Lung microvascular endothelial cell (primary cell): ENCODE measurements around the gene GLTP. TPM values are rescaled to one million over a fixed set of nuclear protein-coding genes. Genes with fewer than 3 reads are reported as not detected.
"Not testable (repeated sequence)": the region's sequence is repeated elsewhere in the genome, so short reads cannot be mapped to it uniquely, and the experiment has no call there.

Source experiments
- DNase-seq, 2 donors: peaks; one replicate each; pipeline versions ENCODE4 v3.0.0 to v3.0.0-alpha.2; 2010; ENCODE audit warnings: low read depth in 2 of 2
- total RNA-seq: library from RNA; depleted of rRNA; stranded (reverse); fragments of >200 nt; gene quantifications from 2 replicates; pipeline ENCODE4 v1.2.1, GENCODE V29; 2014

GLTP gene, protein sequence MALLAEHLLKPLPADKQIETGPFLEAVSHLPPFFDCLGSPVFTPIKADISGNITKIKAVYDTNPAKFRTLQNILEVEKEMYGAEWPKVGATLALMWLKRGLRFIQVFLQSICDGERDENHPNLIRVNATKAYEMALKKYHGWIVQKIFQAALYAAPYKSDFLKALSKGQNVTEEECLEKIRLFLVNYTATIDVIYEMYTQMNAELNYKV
- total RNA-seq, result 41.8 and 44.6 TPM in 2 replicates

DNA sequence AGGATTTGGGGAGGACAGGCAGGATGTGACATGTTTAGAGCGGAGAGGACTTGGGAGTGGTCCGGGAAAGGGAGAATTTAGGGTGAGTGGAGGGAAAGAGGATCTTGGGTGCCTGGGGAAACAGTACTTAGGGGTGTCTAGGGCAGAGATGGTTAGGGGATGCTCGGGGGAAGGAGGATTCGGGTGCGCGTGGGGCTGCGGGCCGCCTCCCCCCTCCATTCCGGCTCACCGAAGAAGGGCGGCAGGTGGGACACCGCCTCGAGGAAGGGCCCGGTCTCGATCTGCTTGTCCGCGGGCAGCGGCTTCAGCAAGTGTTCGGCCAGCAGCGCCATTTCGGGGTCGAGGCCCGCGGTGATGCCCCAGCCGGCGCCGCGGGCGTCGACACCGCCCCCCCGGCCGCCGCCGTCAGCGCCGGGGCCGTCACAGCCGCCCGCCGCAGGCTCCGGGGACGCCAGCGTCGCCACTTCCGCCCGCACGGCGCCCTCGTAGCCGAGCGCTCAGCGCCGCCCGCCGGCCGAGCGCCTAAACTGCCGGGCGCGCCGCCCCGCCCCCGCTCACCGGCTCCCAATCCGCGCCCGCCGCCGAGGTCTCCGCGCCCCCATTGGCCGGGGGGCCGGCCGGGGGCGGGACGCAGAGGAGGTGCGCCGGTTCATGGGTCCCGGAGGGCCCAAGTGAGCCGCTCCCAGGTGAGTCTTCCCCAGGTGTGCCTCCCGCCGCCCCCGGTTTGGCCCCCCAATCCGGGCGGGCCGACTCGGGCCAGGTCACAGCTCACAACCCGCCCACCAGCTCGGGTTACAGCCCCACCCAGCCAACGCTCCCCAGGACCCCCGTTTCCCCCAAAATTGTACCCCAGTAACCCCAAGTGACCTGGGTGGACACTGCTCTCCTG lies at the start of gene GLTP:
Gene GLTP, minus strand, starts transcription at position 499 of the 889 bp plus-strand sequence. Its CDS starts 167 bp downstream, at position 332.
- DNase-seq, result peak; percentile 87 to 89

DNA sequence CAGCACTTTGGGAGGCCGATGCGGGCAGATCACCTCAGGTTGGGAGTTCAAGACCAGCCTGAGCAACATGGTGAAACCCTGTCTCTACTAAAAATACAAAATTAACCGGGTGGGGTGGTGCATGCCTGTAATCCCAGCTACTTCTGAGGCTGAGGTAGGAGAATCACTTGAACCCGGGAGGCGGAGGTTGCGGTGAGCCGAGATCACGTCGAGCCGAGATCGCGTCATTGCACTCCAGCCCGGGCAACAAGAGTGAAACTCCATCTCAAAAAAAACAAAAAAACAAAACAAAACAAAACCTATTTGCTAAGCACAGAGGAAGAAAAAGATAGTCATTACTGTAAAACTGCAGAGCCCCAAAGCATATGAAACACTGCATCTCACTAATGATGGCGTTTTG lies 49.0 kb upstream of the GLTP start:
- not testable (repeated sequence) for DNase-seq

DNA sequence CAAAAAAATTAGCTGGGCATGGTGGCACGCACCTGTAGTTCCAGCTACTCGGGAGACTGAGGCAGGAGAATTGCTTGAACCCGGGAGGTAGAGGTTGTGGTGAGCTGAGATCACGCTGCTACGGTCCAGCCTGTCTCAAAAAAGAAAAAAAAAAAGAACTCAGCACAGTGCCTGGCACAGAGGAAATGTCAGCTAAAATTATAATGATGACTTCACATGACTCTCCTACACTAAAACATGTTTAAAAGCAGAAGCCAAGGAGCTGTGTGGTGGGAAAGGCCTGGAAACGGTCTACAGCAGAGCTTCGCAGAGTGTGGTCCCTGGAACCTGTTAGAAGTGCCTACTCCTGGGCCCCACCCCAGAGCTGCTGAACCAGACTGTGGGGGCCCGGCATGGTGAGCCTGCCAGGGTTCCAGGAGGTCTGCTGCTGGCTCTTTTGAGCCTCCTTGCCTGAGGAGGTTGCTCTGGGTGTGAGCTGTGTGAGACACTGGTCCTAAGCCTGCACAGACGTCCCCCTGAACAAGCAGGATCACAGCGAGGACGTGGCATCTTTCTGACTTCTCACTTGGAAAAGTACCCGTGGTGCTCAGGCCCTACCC lies 47.8 kb upstream of the GLTP start:
- DNase-seq, result no peak

DNA sequence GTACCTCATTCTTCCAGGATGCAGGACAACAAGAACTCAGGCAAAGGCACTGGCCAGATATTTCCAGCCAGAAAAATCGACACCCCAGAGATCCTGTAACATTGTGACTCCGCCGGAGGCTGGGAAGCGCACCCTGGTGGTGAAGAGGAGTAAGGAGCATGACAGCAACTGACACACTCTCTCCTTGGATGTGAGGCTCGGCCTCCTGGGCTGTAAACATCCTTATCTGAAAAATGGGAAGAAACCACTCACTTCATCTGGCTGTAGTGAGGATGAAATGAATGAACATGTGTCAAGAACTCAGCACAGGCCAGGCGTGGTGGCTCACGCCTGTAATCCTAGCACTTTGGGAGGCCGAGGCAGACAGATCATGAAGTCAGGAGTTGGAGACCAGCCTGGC lies 47.3 kb upstream of the GLTP start:
- peak; percentile 68 to 71 for DNase-seq

DNA sequence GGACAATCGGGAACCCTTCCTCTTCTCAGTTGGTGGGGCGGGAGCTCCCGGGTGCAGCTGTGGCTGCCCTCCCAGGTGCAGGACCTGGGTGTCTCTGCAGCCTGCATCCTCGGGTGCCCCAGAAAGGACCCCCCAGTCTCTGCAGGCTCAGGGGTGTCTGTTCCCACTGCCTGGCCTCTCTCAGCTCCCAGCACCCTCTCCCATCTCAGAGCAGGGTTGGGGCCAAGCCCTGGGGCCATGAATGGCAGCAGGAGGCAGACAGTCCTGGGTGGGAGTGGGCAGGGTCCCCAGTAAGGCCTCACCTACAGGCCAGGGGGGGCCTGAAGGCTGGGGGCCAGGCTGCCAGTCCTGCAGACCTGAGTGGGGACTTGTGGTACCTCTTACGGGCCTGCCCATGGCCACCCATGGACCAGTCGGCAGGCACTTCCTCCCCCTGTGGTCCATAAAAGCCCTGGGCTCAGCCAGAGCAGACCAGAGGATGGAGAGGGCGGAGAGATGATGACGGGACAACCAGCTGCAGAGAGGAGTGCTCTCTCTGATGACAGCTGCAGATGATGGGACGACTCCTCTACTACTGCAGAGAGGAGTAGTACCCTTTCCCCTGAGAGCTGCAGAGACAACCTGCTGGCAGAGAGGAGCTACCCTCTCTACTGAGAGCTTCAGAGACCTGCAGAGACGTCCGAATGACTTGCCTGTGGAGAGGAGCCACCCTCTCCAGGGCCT lies 46.3 kb upstream of the GLTP start:
- no peak for DNase-seq

DNA sequence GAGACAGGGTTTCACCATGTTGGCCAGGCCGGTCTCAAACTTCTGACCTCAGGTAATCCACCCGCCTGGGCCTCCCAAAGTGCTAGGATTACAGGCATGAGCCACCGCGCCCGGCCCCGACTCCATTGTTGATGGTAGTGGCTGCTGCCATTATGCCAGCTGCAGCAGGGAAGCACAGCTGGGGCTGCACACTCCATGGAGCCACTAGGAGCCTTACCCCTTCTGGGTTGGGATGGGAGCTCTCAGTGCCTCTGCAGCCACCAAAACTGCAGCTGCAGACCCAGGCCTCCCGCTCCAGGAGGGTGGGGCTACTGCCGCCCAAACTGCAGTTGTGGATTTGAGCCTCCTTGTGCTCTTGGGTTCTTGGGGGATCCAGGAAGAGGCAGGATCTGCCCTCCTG lies 45.7 kb upstream of the GLTP start:
- no peak for DNase-seq

DNA sequence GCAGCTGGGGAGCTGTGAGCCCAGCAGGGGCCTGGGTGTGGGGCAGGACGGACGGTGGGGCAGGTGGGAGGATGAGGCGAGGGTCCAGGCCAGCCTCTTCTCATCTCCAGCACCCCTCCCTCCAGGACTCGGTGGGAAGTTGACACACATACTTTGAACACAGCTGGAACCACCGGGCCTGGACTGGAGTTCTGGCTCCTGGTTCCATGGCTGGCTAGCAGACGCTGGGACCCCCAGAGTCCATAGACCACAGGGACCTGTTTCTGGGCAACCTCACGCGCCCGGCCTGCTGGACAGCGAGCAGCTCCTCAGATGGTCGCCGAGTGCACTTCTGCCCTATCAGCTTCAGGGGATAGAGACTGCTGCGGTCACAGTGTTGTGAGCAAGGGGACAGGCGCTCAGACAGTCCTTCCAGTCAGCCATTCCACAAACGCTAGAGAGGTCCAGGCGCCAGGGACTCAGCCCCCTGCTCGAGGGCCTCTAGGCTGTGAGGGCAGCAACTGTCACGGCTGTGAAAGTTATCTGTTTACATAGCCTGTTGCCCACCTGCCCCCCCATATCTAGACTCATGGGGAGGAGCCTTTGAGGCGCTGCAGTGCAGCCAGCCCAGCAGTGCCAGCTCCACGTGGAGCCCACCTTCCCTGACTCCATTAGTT lies 45.0 kb upstream of the GLTP start:
- DNase-seq, result no peak

DNA sequence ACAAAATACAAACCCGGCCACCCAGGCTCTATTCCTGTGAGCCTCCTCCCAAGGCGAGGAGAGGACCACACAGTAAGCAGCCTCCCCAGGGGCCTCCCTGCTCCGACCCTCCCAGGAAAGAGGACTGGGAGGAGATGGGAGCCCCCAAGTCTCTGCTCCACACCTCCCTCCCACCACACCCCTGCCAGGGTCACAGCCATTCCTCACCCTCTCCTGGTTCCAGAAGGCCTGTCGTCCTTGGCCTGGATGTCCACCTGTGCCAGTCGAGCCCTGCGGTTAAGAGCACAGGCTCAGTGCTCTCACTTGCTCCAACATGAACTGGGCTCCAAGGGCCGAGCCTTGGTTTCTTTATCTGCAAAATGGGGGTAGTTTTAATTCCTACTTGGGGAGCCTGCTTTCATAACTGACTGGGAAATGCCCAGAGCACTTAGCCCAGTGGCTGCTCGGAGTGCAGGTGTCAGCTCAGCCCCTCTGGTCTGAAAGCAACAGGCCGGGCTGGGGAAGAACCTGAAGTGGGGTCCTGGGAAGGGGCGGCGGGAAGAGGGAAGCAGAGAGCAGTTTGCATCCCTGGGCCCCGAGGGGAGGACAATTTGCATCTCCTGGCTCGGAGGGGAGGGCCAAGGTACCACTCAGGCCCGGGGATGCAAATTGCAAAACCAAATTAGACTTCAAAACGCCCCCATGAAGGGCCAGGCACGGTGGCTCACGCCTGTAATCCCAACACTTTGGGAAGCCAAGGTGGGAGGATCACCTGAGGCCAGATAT lies 43.3 kb upstream of the GLTP start:
- no peak for DNase-seq

DNA sequence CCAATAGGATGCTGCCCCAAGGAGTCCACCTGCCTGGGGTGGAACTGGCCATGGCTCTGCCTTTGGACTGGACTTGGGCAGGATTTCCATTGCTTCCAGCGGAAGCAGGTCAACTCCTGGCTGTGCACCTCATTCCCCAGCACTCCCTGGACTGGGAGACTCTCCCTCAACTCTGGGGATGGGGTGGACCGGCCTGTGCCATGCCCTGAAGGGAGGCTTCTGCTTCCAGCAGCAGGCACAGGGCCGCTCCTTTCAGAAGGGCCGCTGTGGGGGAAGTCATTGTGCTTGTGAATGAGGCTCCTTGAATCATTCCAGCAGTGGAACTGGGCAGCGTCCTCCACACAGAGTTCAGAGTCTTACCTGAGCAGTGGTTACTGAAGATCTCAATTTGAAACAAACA lies 42.7 kb upstream of the GLTP start:
- no peak for DNase-seq

DNA sequence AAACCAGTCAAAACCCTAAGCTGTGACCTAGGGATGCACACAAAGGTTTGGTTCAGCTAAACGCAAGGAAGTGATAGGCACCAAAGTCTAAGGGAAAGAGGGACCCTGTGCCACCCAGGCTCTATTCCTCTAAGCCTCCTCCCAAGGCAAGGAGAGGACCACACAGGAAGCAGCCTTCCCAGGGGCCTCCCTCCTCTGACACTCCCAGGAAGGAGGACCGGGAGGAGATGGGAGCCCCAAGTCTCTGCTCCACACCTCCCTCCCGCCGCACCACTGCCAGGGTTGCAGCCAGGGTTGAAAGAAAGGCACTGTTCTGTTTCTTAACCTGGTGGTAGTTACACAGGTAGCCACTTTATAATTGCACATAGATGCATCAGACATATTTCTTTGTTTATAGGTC lies 41.6 kb upstream of the GLTP start:
- DNase-seq, result no peak

DNA sequence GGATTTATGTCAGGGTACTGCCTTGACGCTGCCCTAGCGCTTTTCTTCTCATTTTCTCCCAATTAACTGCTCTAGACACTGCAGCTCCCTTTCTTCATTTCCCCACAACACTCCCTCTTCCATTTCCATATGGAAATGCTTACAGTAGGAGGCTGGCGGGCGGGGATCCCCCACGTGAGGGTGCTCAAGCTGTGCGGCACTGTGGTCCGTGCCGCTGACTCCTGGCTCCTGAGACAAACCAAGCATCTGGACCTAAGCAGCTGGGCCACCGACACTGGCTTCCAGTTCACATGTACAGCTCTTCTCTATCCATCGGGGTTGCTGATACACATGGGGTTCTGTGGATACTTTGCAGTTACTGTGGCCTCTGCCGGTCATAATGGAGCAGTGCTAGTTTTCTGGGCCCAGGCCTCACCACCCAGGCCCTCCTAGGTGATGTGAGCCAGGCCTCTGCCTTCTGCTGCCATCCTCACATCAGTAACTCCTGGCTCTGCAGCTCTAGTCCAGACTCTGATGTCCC lies 40.0 kb upstream of the GLTP start:
- DNase-seq, result no peak

DNA sequence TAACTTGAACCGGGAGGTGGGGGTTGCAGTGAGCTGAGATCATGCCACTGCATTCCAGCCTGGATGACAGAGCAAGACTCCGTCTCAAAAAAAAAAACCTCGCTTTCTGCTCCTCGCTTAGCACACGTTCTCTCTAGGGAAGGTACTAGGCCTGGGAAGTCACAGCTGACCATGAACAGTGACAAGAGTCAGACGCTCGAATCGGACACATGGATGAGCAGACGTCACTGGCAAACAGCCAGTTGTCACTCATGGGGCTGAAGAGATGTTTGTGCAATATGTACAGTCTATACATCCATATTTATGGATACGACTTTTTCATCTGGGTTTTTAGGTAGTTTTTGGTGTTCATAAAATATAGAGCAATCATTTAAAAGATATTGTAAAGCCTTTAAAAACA lies 39.1 kb upstream of the GLTP start:
- no peak for DNase-seq

DNA sequence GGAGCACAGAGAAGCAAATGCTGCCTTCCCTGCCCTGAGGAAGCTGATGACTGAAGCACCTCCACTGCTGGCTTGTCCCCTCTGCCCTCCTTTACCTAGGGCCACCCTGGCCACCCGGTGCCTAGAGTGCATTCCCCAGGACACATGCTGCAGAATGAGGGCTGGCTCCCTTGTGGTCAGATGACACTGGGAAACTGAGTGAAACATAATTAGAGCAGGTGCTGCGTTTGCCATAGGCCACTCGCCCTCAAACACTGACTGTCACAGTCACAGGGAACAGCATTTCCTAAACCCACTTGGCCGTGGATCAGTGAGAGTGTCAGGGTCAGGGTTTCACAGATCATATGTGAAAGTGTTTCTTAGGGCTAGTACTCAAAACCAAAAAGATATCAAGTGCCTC lies 35.7 kb upstream of the GLTP start:
- DNase-seq, result no peak

DNA sequence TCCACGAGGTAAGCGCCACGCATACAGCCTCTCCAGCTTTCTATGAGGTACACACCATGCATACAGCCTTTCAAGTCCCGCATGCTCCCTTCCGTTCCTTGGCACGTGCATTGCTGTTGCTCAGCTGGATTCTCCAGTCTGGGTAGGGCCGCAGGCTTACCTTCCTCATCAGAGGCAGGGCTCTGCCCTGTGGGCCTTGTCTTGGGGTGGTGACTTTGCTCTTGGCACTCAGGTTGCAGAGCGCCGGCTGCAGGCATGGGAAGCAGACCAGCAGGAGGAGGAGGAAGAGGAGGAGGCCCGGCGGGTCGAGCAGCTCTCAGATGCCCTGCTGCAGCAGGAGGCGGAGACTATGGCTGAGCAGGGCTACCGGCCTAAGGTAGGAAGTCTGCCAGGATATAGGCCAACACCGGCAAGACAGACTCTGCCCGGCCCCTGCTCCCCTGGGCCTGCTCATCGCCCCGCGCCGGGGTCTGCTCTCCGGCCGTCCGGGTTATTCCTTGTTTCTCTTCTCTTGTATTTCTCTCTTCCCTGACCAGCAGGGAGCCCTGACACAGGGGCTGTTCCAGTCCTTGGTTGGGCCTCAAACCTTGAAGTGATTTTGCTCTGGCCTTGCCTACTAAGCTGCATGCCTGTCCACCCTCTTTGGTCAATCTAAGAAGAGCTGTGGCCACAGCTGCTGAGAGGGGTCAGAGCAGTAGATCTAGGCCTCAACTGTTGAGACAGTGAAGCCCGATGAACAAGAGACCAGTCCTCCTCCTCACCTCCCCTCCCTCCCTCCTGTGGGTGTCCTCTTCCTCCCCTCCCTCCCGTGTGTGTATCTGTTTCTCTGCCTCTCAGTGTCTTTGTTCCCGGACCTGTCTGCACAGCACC lies 35.1 kb upstream of the GLTP start:
- DNase-seq, result no peak

DNA sequence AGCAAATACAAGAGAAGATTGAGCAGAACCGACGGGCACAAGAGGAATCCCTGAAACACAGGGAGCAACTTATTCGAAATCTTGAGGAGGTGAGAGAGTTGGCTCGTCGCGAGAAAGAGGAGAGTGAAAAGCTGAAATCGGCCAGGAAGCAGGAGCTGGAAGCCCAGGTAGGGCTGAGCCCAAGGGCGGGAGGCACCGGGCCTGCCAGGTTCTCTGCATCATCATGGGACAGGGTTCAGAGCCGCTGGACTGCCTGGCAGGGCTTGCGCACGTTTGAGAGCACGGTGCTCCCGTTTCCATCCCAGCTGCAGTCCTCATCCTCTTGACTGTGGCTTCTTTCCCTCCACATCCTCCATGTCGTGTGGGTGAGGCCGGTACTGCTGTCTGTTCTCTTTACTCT lies 34.1 kb upstream of the GLTP start:
- no peak for DNase-seq

DNA sequence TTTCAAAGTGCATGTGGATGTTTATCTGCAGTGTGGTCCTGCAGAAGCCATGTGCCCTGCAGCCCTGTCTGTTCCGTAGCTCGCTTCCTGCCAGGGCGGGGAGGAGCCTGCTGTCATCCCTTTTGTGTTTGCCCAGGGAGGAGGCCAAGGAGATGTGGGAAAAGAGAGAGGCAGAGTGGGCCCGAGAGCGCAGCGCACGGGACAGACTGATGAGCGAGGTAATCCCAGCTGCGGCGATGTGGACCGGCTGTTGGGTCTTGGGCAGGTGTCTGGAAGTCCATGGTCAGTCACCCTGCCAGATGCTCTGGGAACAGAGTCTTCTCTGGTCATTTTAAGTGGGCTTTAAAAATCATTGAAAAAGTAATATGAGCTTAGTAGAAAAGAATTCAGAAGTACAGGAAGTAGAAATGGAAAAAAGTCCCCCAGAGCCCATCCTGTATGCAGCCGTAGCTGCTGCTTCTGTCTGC lies 32.5 kb upstream of the GLTP start:
- peak; percentile 37 to 63 for DNase-seq

DNA sequence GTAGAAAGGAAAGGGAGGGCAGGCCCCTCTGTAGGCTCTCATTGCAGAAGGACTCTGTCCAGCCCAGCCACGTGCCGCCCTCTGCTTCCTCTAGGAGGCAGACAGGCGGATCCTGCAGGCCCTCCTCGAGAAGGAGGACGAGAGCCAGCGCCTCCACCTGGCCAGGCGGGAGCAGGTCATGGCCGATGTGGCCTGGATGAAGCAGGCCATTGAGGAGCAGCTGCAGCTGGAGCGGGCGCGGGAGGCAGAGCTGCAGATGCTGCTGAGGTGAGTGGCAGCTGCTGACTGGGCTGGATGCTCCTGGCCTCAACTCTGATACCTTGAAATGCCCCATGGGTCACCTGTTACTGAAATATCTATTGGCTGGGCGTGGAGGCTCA lies 30.6 kb upstream of the GLTP start:
- DNase-seq, result peak in 1 of 2 donors; percentile 61

DNA sequence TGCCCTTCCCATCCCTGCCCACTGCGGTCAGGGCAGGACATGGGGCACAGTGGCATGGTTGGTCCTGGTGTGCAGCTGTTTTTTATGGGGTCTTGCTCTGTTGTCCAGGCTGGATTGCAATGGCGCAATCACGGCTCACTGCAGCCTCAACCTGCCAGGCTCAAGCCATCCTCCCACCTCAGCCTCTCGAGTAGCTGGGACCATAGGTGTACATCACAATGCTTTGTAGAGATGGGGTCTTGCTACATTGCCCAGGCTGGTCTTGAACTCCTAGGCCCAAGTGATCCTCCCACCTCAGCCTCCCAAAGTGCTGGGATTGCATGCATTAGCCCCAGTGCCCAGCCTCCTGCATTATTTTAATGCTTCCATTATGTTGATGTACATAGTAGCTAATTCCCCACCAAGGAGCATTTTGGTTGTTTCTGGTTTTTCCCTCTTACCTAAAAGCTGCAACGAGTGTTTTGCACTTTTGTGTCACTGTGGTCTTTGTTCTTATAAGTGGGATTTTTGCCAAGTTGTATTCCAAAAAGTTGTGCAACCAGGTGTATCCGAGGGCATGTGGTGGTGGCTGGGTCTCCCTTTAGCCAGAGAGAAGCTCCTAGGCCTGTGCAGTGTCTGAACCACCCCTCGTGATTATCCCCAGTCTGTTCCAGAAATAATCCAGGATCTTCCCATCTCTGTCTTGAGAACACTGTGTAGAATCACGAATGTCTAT lies 30.1 kb upstream of the GLTP start:
- DNase-seq, result no peak

DNA sequence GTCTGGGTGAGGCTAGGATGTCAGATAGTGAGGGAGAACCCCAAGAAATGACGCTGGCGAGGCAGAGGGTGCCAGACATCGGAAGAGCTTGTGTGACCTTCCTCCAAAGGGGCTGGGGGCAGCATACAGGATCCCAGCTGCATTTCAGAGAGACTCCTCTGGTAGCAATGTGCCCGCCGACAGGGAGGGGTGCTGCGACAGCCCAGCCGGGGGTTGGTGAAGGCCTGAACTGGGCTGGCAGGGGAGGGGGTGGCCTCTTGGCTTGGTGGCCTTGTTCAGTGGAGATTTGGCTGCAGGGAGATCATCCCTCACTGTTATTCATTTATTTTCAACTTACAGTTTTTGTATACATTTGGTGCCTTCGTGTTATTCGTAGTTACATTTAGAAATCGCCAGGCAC lies 25.0 kb upstream of the GLTP start:
- DNase-seq, result no peak
